ENCODE results near the gene GAD1.

The GAD1 gene

GRCh38 chr2:170845343-170845742 is 28.7 kb downstream of the GAD1 start:
- DNase-seq (ENCODE audit: low read depth, low spot score) = no peak

GRCh38 chr2:170846314-170846713 is 29.6 kb downstream of the GAD1 start:
- no peak for DNase-seq (ENCODE audit: low read depth, low spot score)

GRCh38 chr2:170847716-170848115 is 31.0 kb downstream of the GAD1 start:
- DNase-seq (ENCODE audit: low read depth, low spot score) = no peak

GRCh38 chr2:170848587-170848986 is 31.9 kb downstream of the GAD1 start:
- no peak for DNase-seq (ENCODE audit: low read depth, low spot score)

- no peak for DNase-seq (ENCODE audit: low read depth, low spot score)
Observed at GRCh38 chr2:170850251-170850650, 33.6 kb downstream of the GAD1 start.

- DNase-seq (ENCODE audit: low read depth, low spot score) = no peak
Observed at GRCh38 chr2:170851635-170852034, 34.9 kb downstream of the GAD1 start.

- no peak for DNase-seq (ENCODE audit: low read depth, low spot score)
Observed at GRCh38 chr2:170856066-170856465, 39.4 kb downstream of the GAD1 start.

- no peak for DNase-seq (ENCODE audit: low read depth, low spot score)
Observed at GRCh38 chr2:170862286-170862902, 45.7 kb downstream of the GAD1 start.

GRCh38 chr2:170863087-170863486 is 46.4 kb downstream of the GAD1 start:
- DNase-seq (ENCODE audit: low read depth, low spot score) = no peak

- no peak for DNase-seq (ENCODE audit: low read depth, low spot score)
Observed at GRCh38 chr2:170869036-170869435, 52.3 kb downstream of the GAD1 start.

- DNase-seq (ENCODE audit: low read depth, low spot score) = no peak
Observed at GRCh38 chr2:170869461-170869860, 52.8 kb downstream of the GAD1 start.

- peak; percentile 44 for DNase-seq (ENCODE audit: low read depth, low spot score)
Observed at GRCh38 chr2:170873035-170873692, 56.5 kb downstream of the GAD1 start.

- DNase-seq (ENCODE audit: low read depth, low spot score) = no peak
Observed at GRCh38 chr2:170878066-170878465, 61.4 kb downstream of the GAD1 start.

GRCh38 chr2:170878505-170878904 is 61.8 kb downstream of the GAD1 start:
- no peak for DNase-seq (ENCODE audit: low read depth, low spot score)

GRCh38 chr2:170881840-170882239 is 65.2 kb downstream of the GAD1 start:
- no peak for DNase-seq (ENCODE audit: low read depth, low spot score)

- DNase-seq (ENCODE audit: low read depth, low spot score) = no peak
Observed at GRCh38 chr2:170882758-170883157, 66.1 kb downstream of the GAD1 start.

- DNase-seq (ENCODE audit: low read depth, low spot score) = no peak
Observed at GRCh38 chr2:170883683-170884082, 67.0 kb downstream of the GAD1 start.

GRCh38 chr2:170885130-170885791 is 68.6 kb downstream of the GAD1 start:
- DNase-seq (ENCODE audit: low read depth, low spot score) = no peak

- no peak for DNase-seq (ENCODE audit: low read depth, low spot score)
Observed at GRCh38 chr2:170886386-170886785, 69.7 kb downstream of the GAD1 start.

- no peak for DNase-seq (ENCODE audit: low read depth, low spot score)
Observed at GRCh38 chr2:170887496-170887895, 70.8 kb downstream of the GAD1 start.

GRCh38 chr2:170887896-170888295 is 71.2 kb downstream of the GAD1 start:
- DNase-seq (ENCODE audit: low read depth, low spot score) = no peak

GRCh38 chr2:170891893-170892292 is 75.2 kb downstream of the GAD1 start:
- no peak for DNase-seq (ENCODE audit: low read depth, low spot score)

GRCh38 chr2:170892391-170892951 is 75.8 kb downstream of the GAD1 start:
- no peak for DNase-seq (ENCODE audit: low read depth, low spot score)
